ENCODE measurements around the gene MYADML2. TPM values are rescaled to one million over a fixed set of nuclear protein-coding genes. Genes with fewer than 3 reads are reported as not detected.

The MYADML2 gene
- total RNA-seq, 1 experiment from 2014 or later, result 0.22 TPM

DNA sequence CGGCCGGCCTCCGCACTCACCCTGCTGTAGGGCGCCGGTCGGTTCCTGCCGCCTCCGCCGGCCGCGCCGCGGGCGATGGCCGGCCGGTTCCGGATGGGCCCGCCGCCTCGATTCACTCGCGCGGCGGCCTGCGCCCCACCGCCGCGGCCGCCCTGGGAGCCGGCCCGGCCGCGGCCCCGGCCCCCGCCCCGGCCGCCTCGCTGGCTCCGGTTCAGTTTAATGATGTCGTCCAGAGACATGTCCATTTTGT lies 55.8 kb downstream of the MYADML2 start:
- Histone ChIP-seq H2BK12ac (ENCODE audit: insufficient read length, low read depth, low read length) (no peak overlapping the region), H3K27me3 (ENCODE audit: insufficient read depth, low read length) (no peaks in the 10 kb centered on the region), H3K23ac (ENCODE audit: insufficient read length, low read depth, low read length) (no peak overlapping the region), H4K8ac (replicated peaks; ENCODE audit: insufficient read length, low read depth, low read length) (no peak overlapping the region), H3K23me2 (ENCODE audit: insufficient read length, low read depth, low read length, poor library complexity, severe bottlenecking) (peaks cover 7% of the 10 kb centered on the region), H4K5ac (ENCODE audit: insufficient read length, low read depth, low read length) (no peak overlapping the region), H3T11ph (ENCODE audit: low read length) (no peak overlapping the region), H3K79me2 (ENCODE audit: insufficient read depth, low read length) (peaks cover 17% of the 10 kb centered on the region; the same call in 1 of the 2 replicates), H3K56ac (ENCODE audit: insufficient read length, low read depth, low read length) (no peak overlapping the region), H3K14ac (ENCODE audit: insufficient read depth, low read length) (peak overlapping the region; percentile 68; the same call in 1 of the 2 replicates), H2BK20ac (ENCODE audit: low read depth, low read length, poor library complexity, severe bottlenecking) (no peak overlapping the region), H2BK120ac (ENCODE audit: low read depth, low read length, poor library complexity, severe bottlenecking) (no peak overlapping the region), H3K27ac (ENCODE audit: insufficient read length, low read depth, low read length) (no peak overlapping the region), H3K4me1 (ENCODE audit: insufficient read depth, low read length) (no peaks in the 10 kb centered on the region), H2BK15ac (ENCODE audit: low read depth, low read length) (no peak overlapping the region), H3K4me2 (ENCODE audit: insufficient read depth, insufficient read length, low read length) (no peak overlapping the region), H3K18ac (ENCODE audit: insufficient read length, low read depth, low read length) (no peak overlapping the region), H3K9ac (ENCODE audit: extremely low read depth, insufficient read length, low read length) (peak overlapping the region; percentile 83), H4K20me1 (ENCODE audit: control insufficient read depth, insufficient read depth, insufficient read length) (no peaks in the 10 kb centered on the region), H3K9me3 (ENCODE audit: control insufficient read depth, low read depth, low read length) (no peaks in the 10 kb centered on the region), H2AK5ac (ENCODE audit: insufficient read length, low read length) (no peak overlapping the region), H3K4ac (ENCODE audit: low read depth, low read length) (no peak overlapping the region), H2BK5ac (ENCODE audit: insufficient read length, low read length) (no peak overlapping the region), H2AFZ (ENCODE audit: low read length) (no peak overlapping the region), H3K79me1 (ENCODE audit: insufficient read depth, low read depth, low read length, poor library complexity, severe bottlenecking) (peaks cover 24% of the 10 kb centered on the region), H4K91ac (ENCODE audit: insufficient read length, low read depth, low read length) (no peak overlapping the region)
- peaks cover 39 to 63% (median 59%) of the 10 kb centered on the region in 3 experiments for H3K36me3 Mint-ChIP-seq (ENCODE audit: insufficient read depth in 1 of 3, low read depth in 3 of 3)
- no CpG with 5 or more reads among the region's 40 CpGs for WGBS (ENCODE audit: extremely low coverage, insufficient read length, low lambda C conversion rate)
- H3K4me3 Mint-ChIP-seq, result peak overlapping the region; percentile 89 to 96
- peak overlapping the region; percentile 98 to 99 (median 98) for H3K27ac Mint-ChIP-seq
- no peaks in the 10 kb centered on the region for H3K9me3 Mint-ChIP-seq
- H3K4me1 Mint-ChIP-seq, result peaks cover 3 to 16% of the 10 kb centered on the region in 2 experiments; a peak in 3 of 4 replicates
- H3K27me3 Mint-ChIP-seq (ENCODE audit: low read depth), result no peaks in the 10 kb centered on the region
- no peak for DNase-seq
- no peak for TF ChIP-seq CTCF (conservative IDR thresholded peaks at IDR 0.05)

All from H9 (cell line).